Ishikawa (cell line): ENCODE data around the gene KRT79.

Experiments used
- CEBPB ChIP-seq: IDR thresholded peaks from 2 replicates; pipeline ENCODE4 v1.6.1; 2012
- CREB1 ChIP-seq: IDR thresholded peaks from 2 replicates; pipeline ENCODE4 v1.6.1; 2012; ENCODE audit warnings: low read depth
- EGR1 ChIP-seq: IDR thresholded peaks from 2 replicates; pipeline ENCODE4 v1.6.1; 2012
- EP300 ChIP-seq: IDR thresholded peaks from 2 replicates; pipeline ENCODE4 v1.6.1; 2012; ENCODE audit warnings: borderline replicate concordance
- FOXM1 ChIP-seq: IDR thresholded peaks from 2 replicates; pipeline ENCODE4 v1.6.1; 2012; ENCODE audit warnings: low read depth, borderline replicate concordance
- MAX ChIP-seq: IDR thresholded peaks from 2 replicates; pipeline ENCODE4 v1.6.1; 2012
- NFIC ChIP-seq: IDR thresholded peaks from 2 replicates; pipeline ENCODE4 v1.6.1; 2012
- RAD21 ChIP-seq: IDR thresholded peaks from 2 replicates; pipeline ENCODE4 v1.6.1; 2012; ENCODE audit warnings: low read depth
- REST ChIP-seq: IDR thresholded peaks from 2 replicates; pipeline ENCODE4 v1.6.1; 2012; ENCODE audit warnings: low read depth, mild to moderate bottlenecking
- TAF1 ChIP-seq: IDR thresholded peaks from 2 replicates; pipeline ENCODE4 v1.6.1; 2012; ENCODE audit warnings: low read depth, mild to moderate bottlenecking
- TCF12 ChIP-seq: IDR thresholded peaks from 2 replicates; pipeline ENCODE4 v1.6.1; 2012; ENCODE audit warnings: low read depth
- TEAD4 ChIP-seq: IDR thresholded peaks from 2 replicates; pipeline ENCODE4 v1.6.1; 2012
- USF1 ChIP-seq: IDR thresholded peaks from 2 replicates; pipeline ENCODE4 v1.6.1; 2012
- YY1 ChIP-seq: IDR thresholded peaks from 2 replicates; pipeline ENCODE4 v1.6.1; 2012; ENCODE audit warnings: low read depth
- ZBTB7A ChIP-seq: IDR thresholded peaks from 2 replicates; pipeline ENCODE4 v1.6.1; 2012; ENCODE audit warnings: low read depth

Gene KRT79

GRCh38 chr12:52848661-52849255, 14.6 kb upstream of the KRT79 start, which contains the start of gene KRT78:
TSS of gene KRT78 (minus strand) at chr12:52848994. CDS start at chr12:52848930, 64 bp downstream.
- TF ChIP-seq CEBPB (no peak), FOXM1 (no peak), TCF12 (no peak), USF1 (no peak), TEAD4 (no peak), EP300 (no peak), RAD21 (no peak), CREB1 (no peak), NFIC (no peak), EGR1 (no peak), REST (no peak)

GRCh38 chr12:52847335-52848102, 13.4 kb upstream of the KRT79 start:
- peak; percentile 58 for TF ChIP-seq USF1
- TF ChIP-seq EP300 = peak; percentile 14; the same call in 1 of the 2 replicates
- TF ChIP-seq FOXM1 = peak; percentile 71; the same call in 1 of the 2 replicates
- no peak for TF ChIP-seq EGR1
- TF ChIP-seq NFIC = 0 out of 2 replicates have a peak, but pooled peaks have one; percentile 47
- TF ChIP-seq REST = no peak
- peak; percentile 49; the same call in 1 of the 2 replicates for TF ChIP-seq TCF12
- TF ChIP-seq TEAD4 = peak; percentile 50; the same call in 1 of the 2 replicates
- no peak for TF ChIP-seq TAF1

GRCh38 chr12:52846356-52846970, 12.4 kb upstream of the KRT79 start:
- TF ChIP-seq TEAD4 (no peak), NFIC (no peak), YY1 (no peak), CREB1 (no peak), TAF1 (no peak), FOXM1 (no peak), MAX (no peak), EGR1 (no peak)

GRCh38 chr12:52845946-52846345, 11.8 kb upstream of the KRT79 start:
- no peak for TF ChIP-seq CEBPB
- TF ChIP-seq TEAD4 = no peak
- TF ChIP-seq USF1 = no peak
- no peak for TF ChIP-seq YY1
- TF ChIP-seq TAF1 = no peak
- TF ChIP-seq TCF12 = no peak
- TF ChIP-seq REST = no peak
- TF ChIP-seq FOXM1 = no peak
- TF ChIP-seq NFIC = no peak
- TF ChIP-seq RAD21 = no peak
- TF ChIP-seq ZBTB7A = no peak
- no peak for TF ChIP-seq EP300
